ENCODE data around the gene S100A12.

S100A12 gene

GRCh38 chr1:153390938-153391710 is 15.7 kb upstream of the S100A12 start, which contains the start of gene S100A8:
S100A8 (minus strand) TSS chr1:153391073; CDS start chr1:153390535, 538 bp downstream.
- TF ChIP-seq CTCF (IDR thresholded peaks at IDR 0.05) = no peak

- no peak for TF ChIP-seq CTCF (IDR thresholded peaks at IDR 0.05)
These were observed 14.8 kb upstream of the S100A12 start for GRCh38 chr1:153389973-153390879.

GRCh38 chr1:153389401-153389800 is 14.0 kb upstream of the S100A12 start:
- TF ChIP-seq CTCF (IDR thresholded peaks at IDR 0.05) = no peak

GRCh38 chr1:153387785-153388184 is 12.4 kb upstream of the S100A12 start:
- no peak for TF ChIP-seq CTCF (IDR thresholded peaks at IDR 0.05)

- no peak for TF ChIP-seq CTCF (IDR thresholded peaks at IDR 0.05)
These were observed 11.6 kb upstream of the S100A12 start for GRCh38 chr1:153387001-153387400.

- no peak for TF ChIP-seq CTCF (IDR thresholded peaks at IDR 0.05)
These were observed 11.1 kb upstream of the S100A12 start for GRCh38 chr1:153386500-153386901.

- no peak for TF ChIP-seq CTCF (IDR thresholded peaks at IDR 0.05)
These were observed 9.6 kb upstream of the S100A12 start for GRCh38 chr1:153384958-153385580.

Measured in LNCAP (cell line).